Neural crest cell (in vitro differentiated cells): ENCODE measurements around the gene SPATA13. TPM values are rescaled to one million over a fixed set of nuclear protein-coding genes. Genes with fewer than 3 reads are reported as not detected.
"Not testable (repeated sequence)": the region's sequence is repeated elsewhere in the genome, so short reads cannot be mapped to it uniquely, and the experiment has no call there.

Experiments used
- DNase-seq: peaks from one replicate; pipeline ENCODE4 v3.0.0; 2021; ENCODE audit warnings: low read depth, mixed read lengths, low spot score
- H3K27ac Mint-ChIP-seq: one replicate; pipeline ENCODE4 v1.8.0; 2021; ENCODE audit warnings: mild to moderate bottlenecking, mixed read lengths; ENCODE audit not compliant: unreplicated experiment
- H3K27me3 Mint-ChIP-seq: 2 replicates; pipeline ENCODE4 v1.8.0; 2021; ENCODE audit warnings: low read depth, mild to moderate bottlenecking, mixed read lengths
- H3K36me3 Mint-ChIP-seq: 2 replicates; pipeline ENCODE4 v1.8.0; 2021; ENCODE audit warnings: low read depth, mild to moderate bottlenecking, mixed read lengths
- H3K4me1 Mint-ChIP-seq: 2 replicates; pipeline ENCODE4 v1.8.0; 2021; ENCODE audit warnings: mixed read lengths
- H3K4me3 Mint-ChIP-seq: one replicate; pipeline ENCODE4 v1.8.0; 2021; ENCODE audit warnings: mild to moderate bottlenecking, mixed read lengths
- H3K9me3 Mint-ChIP-seq: 2 replicates; pipeline ENCODE4 v1.8.0; 2021; ENCODE audit warnings: mixed read lengths
- CTCF ChIP-seq: fragments of 200-600 bp; sonication (generic); conservative IDR thresholded peaks from 2 replicates; pipeline ENCODE4 v1.5.0; 2021; ENCODE audit warnings: antibody characterized with exemption, mild to moderate bottlenecking
- total RNA-seq: library from RNA; stranded (reverse); gene quantifications from 2 replicates; pipeline ENCODE4 v1.2.1, GENCODE V29; 2021

Gene SPATA13
- total RNA-seq, 1 donor from 2014 or later, result 45.8 TPM

- Mint-ChIP-seq H3K27ac (peak overlapping the region; percentile 63), H3K4me1 (peaks cover 62% of the 10 kb centered on the region), H3K27me3 (no peaks in the 10 kb centered on the region), H3K4me3 (no peak overlapping the region), H3K36me3 (no peaks in the 10 kb centered on the region), H3K9me3 (no peaks in the 10 kb centered on the region)
- TF ChIP-seq CTCF, result no peak
- no peak for DNase-seq
Measured at GRCh38 chr13:24119626-24120508, 40.7 kb upstream of the SPATA13 start.

DNA sequence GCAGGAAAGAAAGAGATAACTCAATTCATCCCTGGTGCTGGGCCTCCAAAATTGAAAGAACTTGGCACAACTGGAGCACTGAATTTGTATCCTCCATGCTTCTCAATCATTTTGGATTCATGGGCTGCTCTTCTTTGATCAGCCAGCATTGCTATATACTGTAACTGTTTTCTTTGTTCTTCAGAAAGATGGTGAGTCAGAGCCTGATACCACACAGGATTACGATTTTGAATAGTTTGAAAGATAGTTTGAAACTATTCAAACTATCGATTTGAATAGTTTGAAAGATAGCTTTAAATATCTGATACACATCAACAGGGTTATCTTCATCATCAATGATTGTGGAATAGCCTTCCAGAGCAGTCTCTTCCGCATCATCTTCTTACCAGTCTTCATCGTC is 38.5 kb upstream of the SPATA13 start:
- Mint-ChIP-seq H3K27ac (peak overlapping the region; percentile 2), H3K4me1 (peaks cover 82% of the 10 kb centered on the region)
- not testable (repeated sequence) for H3K36me3 Mint-ChIP-seq, DNase-seq, H3K4me3 Mint-ChIP-seq, H3K9me3 Mint-ChIP-seq, H3K27me3 Mint-ChIP-seq

DNA sequence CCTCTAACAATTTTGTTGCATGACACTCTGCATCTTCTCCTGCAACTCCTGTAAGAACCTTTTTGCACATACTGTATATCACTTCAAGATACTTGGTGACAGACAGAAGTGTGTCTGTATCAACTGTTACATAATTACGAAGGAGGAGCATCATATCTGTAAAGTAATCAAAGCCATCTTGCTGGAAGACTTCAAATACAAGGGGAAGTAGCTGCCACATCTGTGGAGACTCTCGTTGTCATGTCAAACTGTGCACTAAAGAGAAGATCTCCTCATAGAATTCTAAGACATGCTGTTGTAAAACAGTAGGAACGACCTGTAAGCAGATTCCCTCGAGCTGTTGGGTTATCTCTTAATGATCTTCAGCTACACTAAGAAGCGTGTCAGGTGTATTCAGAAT is 38.0 kb upstream of the SPATA13 start:
- no peaks in the 10 kb centered on the region for H3K27me3 Mint-ChIP-seq
- no peak for DNase-seq
- no peaks in the 10 kb centered on the region for H3K36me3 Mint-ChIP-seq
- no peaks in the 10 kb centered on the region for H3K9me3 Mint-ChIP-seq
- no peak for TF ChIP-seq CTCF
- peak overlapping the region; percentile 2 for H3K27ac Mint-ChIP-seq
- H3K4me3 Mint-ChIP-seq, result no peak overlapping the region
- H3K4me1 Mint-ChIP-seq, result peaks cover 82% of the 10 kb centered on the region

- Mint-ChIP-seq H3K9me3 (no peaks in the 10 kb centered on the region), H3K4me1 (peaks cover 80% of the 10 kb centered on the region), H3K4me3 (peak overlapping the region; percentile 54), H3K27ac (peak overlapping the region; percentile 95), H3K27me3 (no peaks in the 10 kb centered on the region), H3K36me3 (no peaks in the 10 kb centered on the region)
- no peak for DNase-seq
- no peak for TF ChIP-seq CTCF
Measured at GRCh38 chr13:24123761-24124160, 36.8 kb upstream of the SPATA13 start.

DNA sequence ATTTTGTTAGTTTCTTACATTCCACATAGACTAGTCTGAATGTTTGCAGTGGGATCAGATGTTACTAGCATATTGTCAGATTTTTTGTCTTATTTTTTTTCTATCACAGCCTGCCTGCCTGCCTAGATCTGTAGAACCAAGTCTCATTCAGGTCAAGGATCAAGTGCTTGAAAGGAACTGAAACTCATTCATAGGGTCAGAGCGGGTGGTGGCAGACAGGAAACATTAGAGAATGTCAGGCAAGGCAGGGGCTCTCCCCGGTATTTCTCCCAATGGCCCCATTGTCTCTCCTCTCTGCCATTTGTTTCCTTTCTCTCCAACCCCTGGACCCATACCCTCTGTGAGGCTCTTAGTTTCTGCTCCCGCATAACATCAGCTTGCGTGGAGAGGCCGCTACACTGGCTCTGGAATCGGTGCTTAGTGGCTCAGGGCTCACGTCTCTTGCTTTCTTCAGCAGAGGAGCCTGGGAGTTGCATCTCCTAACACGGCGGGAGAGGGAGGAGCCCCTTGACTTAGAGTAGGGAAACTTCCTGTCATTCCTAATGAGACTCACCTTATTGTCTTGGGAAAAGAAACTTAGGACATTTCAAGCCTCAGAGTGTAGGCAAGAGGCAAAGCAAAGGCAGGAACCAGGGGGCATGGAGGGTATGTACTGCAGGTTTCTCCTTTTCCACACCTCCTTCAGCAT is 35.6 kb upstream of the SPATA13 start:
- H3K27ac Mint-ChIP-seq, result peak overlapping the region; percentile 9
- peak; percentile 32 for DNase-seq
- H3K9me3 Mint-ChIP-seq, result no peaks in the 10 kb centered on the region
- no peaks in the 10 kb centered on the region for H3K36me3 Mint-ChIP-seq
- peak overlapping the region; percentile 54 for H3K4me3 Mint-ChIP-seq
- no peak for TF ChIP-seq CTCF
- H3K4me1 Mint-ChIP-seq, result peaks cover 84% of the 10 kb centered on the region
- H3K27me3 Mint-ChIP-seq, result no peaks in the 10 kb centered on the region
